ENCODE measurements around the gene TMEM245.

DNA sequence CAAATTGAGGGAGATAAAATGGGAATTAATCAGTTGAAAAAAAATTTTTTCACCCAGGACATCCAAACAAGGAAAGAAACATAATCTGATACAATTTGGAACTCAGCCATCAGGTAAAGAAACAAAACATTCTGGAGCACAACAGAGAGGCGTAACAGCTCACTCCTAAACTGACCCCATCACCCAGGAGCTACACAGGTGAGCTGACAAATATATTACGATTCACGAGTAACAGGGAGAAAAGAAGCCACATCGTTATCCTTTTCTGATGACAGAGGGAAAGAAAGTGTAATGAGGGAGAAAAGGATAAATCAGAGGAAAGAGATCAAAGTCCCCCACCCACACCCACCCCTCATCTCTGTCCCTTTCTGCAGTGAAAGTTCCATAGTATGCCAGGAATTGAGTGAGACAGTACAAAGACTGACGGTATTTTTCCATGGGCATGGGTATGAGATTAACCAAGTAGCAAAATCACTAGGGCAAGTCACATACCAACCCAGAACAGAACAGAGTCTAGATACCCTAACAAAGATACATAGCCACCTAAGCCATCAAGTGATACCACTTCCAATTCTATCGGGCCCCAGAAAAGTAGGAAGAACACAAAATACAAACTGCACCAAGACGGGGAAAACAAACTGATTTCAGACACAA lies 45.4 kb downstream of the TMEM245 start:
- TF ChIP-seq, protein P1, sequence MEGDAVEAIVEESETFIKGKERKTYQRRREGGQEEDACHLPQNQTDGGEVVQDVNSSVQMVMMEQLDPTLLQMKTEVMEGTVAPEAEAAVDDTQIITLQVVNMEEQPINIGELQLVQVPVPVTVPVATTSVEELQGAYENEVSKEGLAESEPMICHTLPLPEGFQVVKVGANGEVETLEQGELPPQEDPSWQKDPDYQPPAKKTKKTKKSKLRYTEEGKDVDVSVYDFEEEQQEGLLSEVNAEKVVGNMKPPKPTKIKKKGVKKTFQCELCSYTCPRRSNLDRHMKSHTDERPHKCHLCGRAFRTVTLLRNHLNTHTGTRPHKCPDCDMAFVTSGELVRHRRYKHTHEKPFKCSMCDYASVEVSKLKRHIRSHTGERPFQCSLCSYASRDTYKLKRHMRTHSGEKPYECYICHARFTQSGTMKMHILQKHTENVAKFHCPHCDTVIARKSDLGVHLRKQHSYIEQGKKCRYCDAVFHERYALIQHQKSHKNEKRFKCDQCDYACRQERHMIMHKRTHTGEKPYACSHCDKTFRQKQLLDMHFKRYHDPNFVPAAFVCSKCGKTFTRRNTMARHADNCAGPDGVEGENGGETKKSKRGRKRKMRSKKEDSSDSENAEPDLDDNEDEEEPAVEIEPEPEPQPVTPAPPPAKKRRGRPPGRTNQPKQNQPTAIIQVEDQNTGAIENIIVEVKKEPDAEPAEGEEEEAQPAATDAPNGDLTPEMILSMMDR (IDR thresholded peaks at IDR 0.05): no peak
- no peak for TF ChIP-seq POLR2A (IDR thresholded peaks at IDR 0.05)
